Transverse colon (tissue), 4 donors: ENCODE measurements around the gene CLIP1.

Experiments used
- EP300 ChIP-seq: sonication (generic); formaldehyde crosslinking; IDR thresholded peaks from one replicate; pipeline ENCODE4 v1.6.1; 2017; ENCODE audit warnings: antibody characterized with exemption, low read depth
- POLR2A ChIP-seq: fragments of 450-650 bp; IDR thresholded peaks from one replicate; pipeline ENCODE4 v1.6.1; 2016; ENCODE audit warnings: antibody characterized with exemption, mild to moderate bottlenecking, moderate library complexity
- POLR2AphosphoS5 ChIP-seq, 3 donors: sonication (generic); formaldehyde crosslinking; IDR thresholded peaks; one replicate each; pipeline ENCODE4 v1.6.1; 2016; ENCODE audit warnings: antibody characterized with exemption in 3 of 3
- TF ChIP-seq, protein P1 (sequence below), 5 experiments: fragments of 200-600 bp in 3 of 5; fragments of 450-650 bp in 2 of 5; sonication (generic) in 3 of 5; IDR thresholded peaks; 1 replicate in 2 of 5; 2 replicates in 3 of 5; pipeline ENCODE4 v1.5.1; 2016 to 2017; ENCODE audit warnings: antibody characterized with exemption in 5 of 5, inconsistent platforms in 3 of 5, mild to moderate bottlenecking in 2 of 5, moderate library complexity in 1 of 5

DNA sequence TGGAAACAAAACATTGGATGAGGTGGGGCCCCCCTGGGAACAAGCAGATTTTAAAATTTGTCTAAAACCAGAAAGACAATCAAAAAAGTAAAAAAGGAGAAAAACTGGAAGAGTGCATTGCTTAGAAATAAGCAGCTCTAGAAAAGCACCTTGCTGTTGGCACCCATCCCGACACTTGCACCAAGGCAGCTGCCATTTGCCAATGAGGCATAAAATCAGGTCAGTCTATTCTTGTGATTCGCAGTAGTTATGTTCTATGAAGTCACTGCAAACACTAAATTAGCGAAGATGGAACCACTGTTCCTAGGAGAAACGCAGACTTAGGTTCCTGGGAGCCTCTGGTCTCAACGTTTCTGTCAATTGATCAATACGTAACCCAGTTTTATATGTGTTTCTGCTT, 172.4 kb downstream of the CLIP1 start:
- TF ChIP-seq, protein P1, sequence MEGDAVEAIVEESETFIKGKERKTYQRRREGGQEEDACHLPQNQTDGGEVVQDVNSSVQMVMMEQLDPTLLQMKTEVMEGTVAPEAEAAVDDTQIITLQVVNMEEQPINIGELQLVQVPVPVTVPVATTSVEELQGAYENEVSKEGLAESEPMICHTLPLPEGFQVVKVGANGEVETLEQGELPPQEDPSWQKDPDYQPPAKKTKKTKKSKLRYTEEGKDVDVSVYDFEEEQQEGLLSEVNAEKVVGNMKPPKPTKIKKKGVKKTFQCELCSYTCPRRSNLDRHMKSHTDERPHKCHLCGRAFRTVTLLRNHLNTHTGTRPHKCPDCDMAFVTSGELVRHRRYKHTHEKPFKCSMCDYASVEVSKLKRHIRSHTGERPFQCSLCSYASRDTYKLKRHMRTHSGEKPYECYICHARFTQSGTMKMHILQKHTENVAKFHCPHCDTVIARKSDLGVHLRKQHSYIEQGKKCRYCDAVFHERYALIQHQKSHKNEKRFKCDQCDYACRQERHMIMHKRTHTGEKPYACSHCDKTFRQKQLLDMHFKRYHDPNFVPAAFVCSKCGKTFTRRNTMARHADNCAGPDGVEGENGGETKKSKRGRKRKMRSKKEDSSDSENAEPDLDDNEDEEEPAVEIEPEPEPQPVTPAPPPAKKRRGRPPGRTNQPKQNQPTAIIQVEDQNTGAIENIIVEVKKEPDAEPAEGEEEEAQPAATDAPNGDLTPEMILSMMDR (IDR thresholded peaks at IDR 0.05) = no peak
- no peak for TF ChIP-seq POLR2AphosphoS5 (IDR thresholded peaks at IDR 0.05)
- no peak for TF ChIP-seq POLR2A
- TF ChIP-seq EP300 = no peak
